B cell (primary cell): ENCODE data around the gene ATP5MK. TPM values are rescaled to one million over a fixed set of nuclear protein-coding genes. Genes with fewer than 3 reads are reported as not detected.
A peak's percentile ranks its signal among the peaks of the same experiment; 100 is the strongest.

ENCODE experiments used
- ATAC-seq: fragments of 200-7000 bp; cut with Tn5 transposase; one replicate; pipeline ENCODE4 v1.10.0; 2021; ENCODE audit warnings: low read depth, mild to moderate bottlenecking, moderate number of reproducible peaks, moderate library complexity
- CTCF ChIA-PET: fragments of 350-600 bp; sonication (Branson Sonifier 250); formaldehyde crosslinking; loops from one replicate; lab custom pipeline; 2021; ENCODE audit warnings: antibody characterized with exemption, inconsistent platforms; lab: Charles Lee
- POLR2A ChIA-PET: fragments of 350-600 bp; sonication (Branson Sonifier 250); formaldehyde crosslinking; loops from one replicate; lab custom pipeline; 2021; ENCODE audit warnings: antibody characterized with exemption; lab: Charles Lee
- DNase-seq: peaks from one replicate; pipeline ENCODE4 v3.0.0; 2013
- H2AFZ ChIP-seq: 2 replicates; pipeline ENCODE4 v1.6.1; 2012; ENCODE audit warnings: mild to moderate bottlenecking, low read depth, low read length; ENCODE audit not compliant: insufficient read depth, poor library complexity, severe bottlenecking
- H3K27ac ChIP-seq, 2 donors: 1 replicate in 1 of 2; 2 replicates in 1 of 2; pipeline ENCODE4 v1.5.1; 2012 to 2013; ENCODE audit warnings: low read length in 2 of 2, mild to moderate bottlenecking in 2 of 2, moderate library complexity in 1 of 2
- H3K27me3 ChIP-seq, 4 experiments: fragments of 200-600 bp in 1 of 4; sonication (generic) in 1 of 4; replicated peaks in 1 of 4; 1 replicate in 2 of 4; 2 replicates in 2 of 4; pipeline versions ENCODE4 v1.6.1 to v1.7.0; 2013 to 2016; ENCODE audit warnings: low read length in 3 of 4, mild to moderate bottlenecking in 2 of 4, mixed read lengths in 1 of 4, moderate library complexity in 1 of 4; ENCODE audit not compliant: insufficient read depth in 4 of 4, control insufficient read depth in 3 of 4; ENCODE audit errors: control extremely low read depth in 1 of 4
- H3K36me3 ChIP-seq, 2 experiments: replicated peaks in 1 of 2; 1 replicate in 1 of 2; 2 replicates in 1 of 2; pipeline versions ENCODE4 v1.6.1 to v1.7.1; 2013; ENCODE audit warnings: low read length in 1 of 2; ENCODE audit not compliant: insufficient read depth in 2 of 2, control insufficient read depth in 1 of 2; ENCODE audit errors: control extremely low read depth in 1 of 2, extremely low read depth in 1 of 2
- H3K4me1 ChIP-seq, 2 donors: fragments of 200-600 bp in 1 of 2; sonication (generic) in 1 of 2; 1 replicate in 1 of 2; 2 replicates in 1 of 2; pipeline versions ENCODE4 v1.5.1 to v1.6.1; 2013 to 2017; ENCODE audit warnings: low read length in 2 of 2; ENCODE audit not compliant: control insufficient read depth in 2 of 2, insufficient read depth in 2 of 2
- H3K4me2 ChIP-seq: replicated peaks from 2 replicates; pipeline ENCODE3; 2012; ENCODE audit warnings: mild to moderate bottlenecking, low read depth, low read length; ENCODE audit not compliant: poor library complexity, severe bottlenecking
- H3K4me3 ChIP-seq, 5 experiments: fragments of 200-600 bp in 1 of 5; sonication (generic) in 1 of 5; 1 replicate in 3 of 5; 2 replicates in 2 of 5; pipeline versions ENCODE4 v1.5.1 to v1.7.0; 2011 to 2016; ENCODE audit warnings: low read length in 4 of 5, mild to moderate bottlenecking in 4 of 5, low read depth in 2 of 5, control low read depth in 1 of 5, moderate library complexity in 1 of 5; ENCODE audit not compliant: insufficient read depth in 1 of 5; ENCODE audit errors: control extremely low read depth in 1 of 5, extremely low read depth in 1 of 5
- H3K79me2 ChIP-seq: fragments of 200-600 bp; sonication (generic); one replicate; pipeline ENCODE4 v1.6.0; 2016; ENCODE audit warnings: low read length; ENCODE audit not compliant: control insufficient read depth, insufficient read depth
- H3K9ac ChIP-seq: fragments of 200-600 bp; sonication (generic); 2 replicates; pipeline ENCODE4 v1.6.1; 2017; ENCODE audit warnings: mild to moderate bottlenecking, low read length, moderate library complexity
- H3K9me3 ChIP-seq, 3 donors: one replicate each; pipeline versions ENCODE4 v1.6.1 to v1.7.1; 2013; ENCODE audit warnings: low read length in 2 of 3; ENCODE audit not compliant: control insufficient read depth in 2 of 3, insufficient read depth in 1 of 3; ENCODE audit errors: control extremely low read depth in 1 of 3
- H4K20me1 ChIP-seq: 2 replicates; pipeline ENCODE4 v1.6.0; 2012; ENCODE audit warnings: mild to moderate bottlenecking, low read length; ENCODE audit not compliant: insufficient read depth, control insufficient read depth, poor library complexity, severe bottlenecking
- H3K27ac Mint-ChIP-seq: one replicate; pipeline ENCODE4 v1.8.0; 2021; ENCODE audit warnings: mixed read lengths
- H3K27me3 Mint-ChIP-seq: one replicate; pipeline ENCODE4 v1.8.0; 2021; ENCODE audit warnings: mixed read lengths
- H3K4me1 Mint-ChIP-seq: one replicate; pipeline ENCODE4 v1.8.0; 2021; ENCODE audit warnings: mixed read lengths
- H3K4me3 Mint-ChIP-seq: one replicate; pipeline ENCODE4 v1.8.0; 2021; ENCODE audit warnings: mixed read lengths
- H3K9me3 Mint-ChIP-seq: one replicate; pipeline ENCODE4 v1.8.0; 2022; ENCODE audit warnings: mixed read lengths; ENCODE audit not compliant: insufficient read depth
- EZH2 ChIP-seq: IDR thresholded peaks from 2 replicates; pipeline ENCODE4 v1.6.1; 2012; ENCODE audit warnings: borderline replicate concordance, low read depth, mild to moderate bottlenecking, moderate library complexity, low read length; ENCODE audit not compliant: insufficient read depth, poor library complexity, severe bottlenecking
- whole genome bisulfite sequencing: methylation state at CpG from one replicate; pipeline ENCODE4 v1.1.5; 2013; ENCODE audit warnings: missing lambda C conversion rate; ENCODE audit not compliant: insufficient coverage; 5-methylcytosine and 5-hydroxymethylcytosine counted together
- intact Hi-C: fragments of 100-400 bp; cut with micrococcal nuclease; formaldehyde crosslinking; loops from one replicate; pipeline ENCODE4 v1.10.0; 2022
- polyA plus RNA-seq: library from polyadenylated mRNA; depleted of rRNA; stranded (reverse); fragments of >200 nt; gene quantifications from 2 replicates; pipeline ENCODE4 v1.2.3, GENCODE V29; 2012
- total RNA-seq, 2 donors: library from RNA; stranded (reverse); fragments of 120-200 nt in 1 of 2; gene quantifications; 1 replicate in 1 of 2; 2 replicates in 1 of 2; pipeline versions ENCODE4 v1.2.3 to v1.2.4, GENCODE V29; 2013 to 2022
- TF ChIP-seq, protein P1 (sequence below): fragments of 200-600 bp; IDR thresholded peaks from one replicate; pipeline ENCODE4 v1.8.0; 2022; ENCODE audit warnings: antibody characterized with exemption, mild to moderate bottlenecking

ATP5MK gene
- total and polyA plus RNA-seq, 2 donors (not counting 1 experiment from before 2014, with no cell fraction given) = 96.6 to 99.9 TPM

- peaks cover 4 to 26% of the 10 kb centered on the region in 2 experiments for H3K36me3 ChIP-seq
- no peak overlapping the region for H3K27ac Mint-ChIP-seq
- H3K4me3 Mint-ChIP-seq = no peak overlapping the region
- peaks cover 5% of the 10 kb centered on the region for H3K4me1 Mint-ChIP-seq
- no peaks in the 10 kb centered on the region for H3K79me2 ChIP-seq
- 67% methylated on average over 2 of the region's 5 CpGs for WGBS
- no peak overlapping the region for H3K9ac ChIP-seq
- H2AFZ ChIP-seq = no peak overlapping the region
- H3K4me1 ChIP-seq = no peaks in the 10 kb centered on the region
- ATAC-seq (peak; percentile 21), DNase-seq (no peak)
- ChIA-PET POLR2A (no interaction called here), CTCF (interaction anchor here (0.6 kb wide), 1 partner anchor 18 kb away, joined by 5 read pairs; no protein-coding TSS in a partner anchor)
- TF ChIP-seq EZH2 = no peak
- TF ChIP-seq, protein P1, sequence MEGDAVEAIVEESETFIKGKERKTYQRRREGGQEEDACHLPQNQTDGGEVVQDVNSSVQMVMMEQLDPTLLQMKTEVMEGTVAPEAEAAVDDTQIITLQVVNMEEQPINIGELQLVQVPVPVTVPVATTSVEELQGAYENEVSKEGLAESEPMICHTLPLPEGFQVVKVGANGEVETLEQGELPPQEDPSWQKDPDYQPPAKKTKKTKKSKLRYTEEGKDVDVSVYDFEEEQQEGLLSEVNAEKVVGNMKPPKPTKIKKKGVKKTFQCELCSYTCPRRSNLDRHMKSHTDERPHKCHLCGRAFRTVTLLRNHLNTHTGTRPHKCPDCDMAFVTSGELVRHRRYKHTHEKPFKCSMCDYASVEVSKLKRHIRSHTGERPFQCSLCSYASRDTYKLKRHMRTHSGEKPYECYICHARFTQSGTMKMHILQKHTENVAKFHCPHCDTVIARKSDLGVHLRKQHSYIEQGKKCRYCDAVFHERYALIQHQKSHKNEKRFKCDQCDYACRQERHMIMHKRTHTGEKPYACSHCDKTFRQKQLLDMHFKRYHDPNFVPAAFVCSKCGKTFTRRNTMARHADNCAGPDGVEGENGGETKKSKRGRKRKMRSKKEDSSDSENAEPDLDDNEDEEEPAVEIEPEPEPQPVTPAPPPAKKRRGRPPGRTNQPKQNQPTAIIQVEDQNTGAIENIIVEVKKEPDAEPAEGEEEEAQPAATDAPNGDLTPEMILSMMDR = no peak
- H3K9me3 ChIP-seq = no peaks in the 10 kb centered on the region
- H3K27me3 Mint-ChIP-seq = no peaks in the 10 kb centered on the region
- H3K4me3 ChIP-seq = no peak overlapping the region
- H3K27ac ChIP-seq = no peak overlapping the region
- intact Hi-C loops = no loop called here
- no peaks in the 10 kb centered on the region for H3K9me3 Mint-ChIP-seq
- H3K4me2 ChIP-seq = no peak overlapping the region
- H4K20me1 ChIP-seq = no peaks in the 10 kb centered on the region
- H3K27me3 ChIP-seq = no peaks in the 10 kb centered on the region
Observed at GRCh38 chr10:103382769-103383168, 13.5 kb downstream of the ATP5MK start.

GRCh38 chr10:103374263-103374662 lies 22.0 kb downstream of the ATP5MK start:
- no peaks in the 10 kb centered on the region for H4K20me1 ChIP-seq
- peaks cover 0 to 6% of the 10 kb centered on the region in 2 donors for H3K4me1 ChIP-seq
- CTCF ChIA-PET = no interaction called here
- Mint-ChIP-seq H3K27me3 (no peaks in the 10 kb centered on the region), H3K27ac (no peak overlapping the region), H3K9me3 (no peaks in the 10 kb centered on the region), H3K4me1 (peaks cover 3% of the 10 kb centered on the region), H3K4me3 (no peak overlapping the region)
- POLR2A ChIA-PET = no interaction called here
- ATAC-seq (no peak), DNase-seq (no peak)
- no peak overlapping the region for H3K9ac ChIP-seq
- TF ChIP-seq, protein P1 = no peak
- TF ChIP-seq EZH2 = no peak
- H3K4me3 ChIP-seq = no peak overlapping the region
- H2AFZ ChIP-seq = no peak overlapping the region
- H3K27ac ChIP-seq = no peak overlapping the region
- intact Hi-C loops = no loop called here
- H3K36me3 ChIP-seq = peaks cover 8 to 26% of the 10 kb centered on the region in 2 experiments
- peaks cover 25% of the 10 kb centered on the region for H3K79me2 ChIP-seq
- H3K27me3 ChIP-seq = no peaks in the 10 kb centered on the region
- no peak overlapping the region for H3K4me2 ChIP-seq
- 100% methylated on average over 3 of the region's 5 CpGs for WGBS
- H3K9me3 ChIP-seq = no peaks in the 10 kb centered on the region
